Measurements from ENCODE around the gene UST. TPM values are rescaled to one million over a fixed set of nuclear protein-coding genes. Genes with fewer than 3 reads are reported as not detected.
A peak's percentile ranks its signal among the peaks of the same experiment; 100 is the strongest.

UST gene
- total and polyA plus RNA-seq, 2 of the 8 experiments (the other 6 are each of a cell fraction or from before 2014, with no cell fraction given), result 13.5 to 34.5 TPM

DNA sequence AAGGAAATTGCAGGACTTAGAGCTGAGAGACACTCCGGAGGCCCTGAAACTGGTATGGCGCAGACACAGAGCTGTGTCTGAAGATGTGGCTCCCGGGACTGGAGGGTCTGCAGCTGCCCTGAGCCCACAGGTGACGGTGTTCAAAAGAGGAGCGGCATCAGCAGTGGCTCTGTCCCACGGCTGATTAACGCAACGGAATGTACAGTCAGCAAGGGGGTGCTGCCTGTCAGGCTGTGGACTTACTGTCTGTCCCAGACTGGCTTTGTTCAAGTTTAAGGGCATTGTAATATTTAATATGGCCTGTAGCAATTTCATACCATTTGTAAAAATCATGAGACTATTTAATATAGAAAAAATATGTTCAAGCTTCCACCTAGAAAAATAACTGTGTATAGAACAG, 342.7 kb downstream of the UST start:
- Histone ChIP-seq H2BK120ac (replicated peaks; ENCODE audit: low read depth, low read length) (no peak overlapping the region), H3K36me3 (ENCODE audit: control insufficient read depth in 2 of 4, insufficient read depth in 4 of 4, low read length in 3 of 4) (no peaks in the 10 kb centered on the region), H3K4ac (replicated peaks; ENCODE audit: insufficient read length, low read depth, low read length) (no peak overlapping the region), H4K91ac (replicated peaks; ENCODE audit: insufficient read length, low read length) (no peak overlapping the region), H4K8ac (ENCODE audit: extremely low read depth, insufficient read depth, low read length) (no peak overlapping the region), H2BK20ac (ENCODE audit: low read length) (no peak overlapping the region), H3K23ac (ENCODE audit: insufficient read length) (no peak overlapping the region), H3K56ac (replicated peaks; ENCODE audit: insufficient read length, low read depth, low read length) (no peak overlapping the region), H4K5ac (ENCODE audit: insufficient read length, low read depth, low read length) (no peak overlapping the region), H3K4me1 (replicated peaks in 1 of 4; ENCODE audit: control insufficient read depth in 3 of 4, insufficient read depth in 4 of 4, low read length in 3 of 4) (peaks cover 3 to 6% (median 4%) of the 10 kb centered on the region in 4 experiments; a peak in 4 of 7 replicates), H2BK12ac (ENCODE audit: low read depth, low read length) (no peak overlapping the region), H3K4me3 (ENCODE audit: extremely low read depth in 1 of 4, insufficient read depth in 2 of 4, low read depth in 3 of 4, low read length in 4 of 4) (no peak overlapping the region), H3K79me2 (ENCODE audit: control insufficient read depth in 1 of 2, insufficient read depth in 2 of 2, low read length in 2 of 2) (no peaks in the 10 kb centered on the region), H4K20me1 (replicated peaks in 1 of 2; ENCODE audit: control insufficient read depth in 1 of 2, insufficient read depth in 2 of 2, low read length in 2 of 2) (no peaks in the 10 kb centered on the region), H3K9ac (replicated peaks in 1 of 4; ENCODE audit: extremely low read depth in 1 of 4, low read depth in 3 of 4, low read length in 3 of 4) (no peak overlapping the region), H2BK15ac (ENCODE audit: low read length) (no peak overlapping the region), H3K23me2 (ENCODE audit: low read depth, low read length) (no peaks in the 10 kb centered on the region), H3K14ac (ENCODE audit: insufficient read length) (no peak overlapping the region), H3K79me1 (ENCODE audit: low read depth, low read length) (no peaks in the 10 kb centered on the region; the same call in 1 of the 2 replicates), H2AK5ac (ENCODE audit: low read depth, low read length) (no peak overlapping the region), H3K18ac (ENCODE audit: extremely low read depth, low read length) (no peak overlapping the region), H3K27me3 (replicated peaks in 1 of 4; ENCODE audit: control insufficient read depth in 3 of 4, extremely low read depth in 1 of 4, insufficient read depth in 3 of 4, low read length in 3 of 4) (no peaks in the 10 kb centered on the region), H3K9me3 (ENCODE audit: insufficient read depth in 2 of 2, low read depth in 1 of 2, low read length in 1 of 2) (no peaks in the 10 kb centered on the region), H3K4me2 (ENCODE audit: insufficient read depth in 1 of 2, low read depth in 2 of 2, low read length in 2 of 2) (no peak overlapping the region), H2BK5ac (ENCODE audit: low read depth, low read length) (no peak overlapping the region), H2AFZ (ENCODE audit: low read length) (no peak overlapping the region), H3K27ac (ENCODE audit: low read depth, low read length) (no peak overlapping the region)
- WGBS, 2 experiments (ENCODE audit: extremely low coverage in 1 of 2, insufficient coverage in 1 of 2, insufficient read length in 1 of 2, insufficient replicate concordance in 2 of 2, low coverage in 1 of 2, low lambda C conversion rate in 2 of 2, missing lambda C conversion rate in 1 of 2), result 87% methylated on average over 8 of the region's 8 CpGs; no CpG with 5 or more reads in 1 of the 2 experiments
- ChIA-PET CTCF (ENCODE audit: partially characterized antibody) (interaction anchor here (0.5 to 2.6 kb wide), 15 partner anchors 9 to 511 kb away, joined by 3 to 10 read pairs (median 3); no protein-coding TSS in a partner anchor), POLR2A (ENCODE audit: partially characterized antibody) (interaction anchor here (0.7 kb wide), 1 partner anchor 316 kb away, joined by 3 read pairs; no protein-coding TSS in a partner anchor)
- DNase-seq (ENCODE audit: low read depth in 1 of 2, low spot score in 2 of 2), result no peak
- FAIRE-seq, result no peak
- peak in 1 of 2 experiments; percentile 34; a peak in 1 of 4 replicates for TF ChIP-seq RAD21 (IDR thresholded peaks at IDR 0.05 in 1 of 2, conservative IDR thresholded peaks at IDR 0.05 in 1 of 2; ENCODE audit: low read depth in 2 of 2, low read length in 2 of 2)
- TF ChIP-seq SUZ12 (IDR thresholded peaks at IDR 0.05; ENCODE audit: low read length), result no peak
- no peak for TF ChIP-seq JUND (IDR thresholded peaks at IDR 0.05; ENCODE audit: low read length)

Data from H1 (cell line).